Measurements from ENCODE around the gene XYLB.
A peak's percentile ranks its signal among the peaks of the same experiment; 100 is the strongest.

XYLB gene

DNA sequence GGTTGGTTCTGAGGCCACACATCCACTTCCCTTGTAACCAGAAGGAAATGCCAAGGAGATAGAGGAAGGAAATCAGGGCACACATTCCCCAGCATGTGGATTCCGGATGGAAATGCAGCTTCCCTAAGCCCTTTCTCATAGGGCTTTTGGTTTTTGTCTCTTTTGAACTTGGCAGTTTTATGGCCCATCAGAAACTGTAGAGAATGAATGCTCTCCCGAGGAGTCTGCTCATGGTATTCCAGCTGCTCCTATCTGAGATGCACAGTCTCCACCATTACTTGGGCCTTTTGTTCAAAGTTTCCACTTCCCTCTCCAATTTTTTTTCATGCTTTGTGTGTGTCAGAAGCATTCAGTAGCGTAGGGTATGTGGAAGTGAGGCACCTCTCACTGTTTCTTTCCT is 21.2 kb downstream of the XYLB start:
- ATAC-seq (ENCODE audit: insufficient read depth, low read depth) (no peak), DNase-seq (no peak)
- TF ChIP-seq, protein P1, sequence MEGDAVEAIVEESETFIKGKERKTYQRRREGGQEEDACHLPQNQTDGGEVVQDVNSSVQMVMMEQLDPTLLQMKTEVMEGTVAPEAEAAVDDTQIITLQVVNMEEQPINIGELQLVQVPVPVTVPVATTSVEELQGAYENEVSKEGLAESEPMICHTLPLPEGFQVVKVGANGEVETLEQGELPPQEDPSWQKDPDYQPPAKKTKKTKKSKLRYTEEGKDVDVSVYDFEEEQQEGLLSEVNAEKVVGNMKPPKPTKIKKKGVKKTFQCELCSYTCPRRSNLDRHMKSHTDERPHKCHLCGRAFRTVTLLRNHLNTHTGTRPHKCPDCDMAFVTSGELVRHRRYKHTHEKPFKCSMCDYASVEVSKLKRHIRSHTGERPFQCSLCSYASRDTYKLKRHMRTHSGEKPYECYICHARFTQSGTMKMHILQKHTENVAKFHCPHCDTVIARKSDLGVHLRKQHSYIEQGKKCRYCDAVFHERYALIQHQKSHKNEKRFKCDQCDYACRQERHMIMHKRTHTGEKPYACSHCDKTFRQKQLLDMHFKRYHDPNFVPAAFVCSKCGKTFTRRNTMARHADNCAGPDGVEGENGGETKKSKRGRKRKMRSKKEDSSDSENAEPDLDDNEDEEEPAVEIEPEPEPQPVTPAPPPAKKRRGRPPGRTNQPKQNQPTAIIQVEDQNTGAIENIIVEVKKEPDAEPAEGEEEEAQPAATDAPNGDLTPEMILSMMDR (IDR thresholded peaks at IDR 0.05; ENCODE audit: borderline replicate concordance, extremely low read depth, low read length, poor library complexity, severe bottlenecking), result no peak
- TF ChIP-seq EZH2 (IDR thresholded peaks at IDR 0.05; ENCODE audit: borderline replicate concordance, low read depth, low read length, severe bottlenecking), result no peak
- no peak overlapping the region for H3K4me2 ChIP-seq (ENCODE audit: insufficient read depth, low read length)
- H3K79me2 ChIP-seq (ENCODE audit: insufficient read depth, low read length), result no peaks in the 10 kb centered on the region
- H3K27me3 ChIP-seq (ENCODE audit: insufficient read depth, low read length, poor library complexity), result no peaks in the 10 kb centered on the region
- H2AFZ ChIP-seq (ENCODE audit: low read depth, low read length), result no peak overlapping the region
- no peaks in the 10 kb centered on the region for H3K4me1 ChIP-seq (ENCODE audit: insufficient read depth, low read length)
- no peak overlapping the region for H3K4me3 ChIP-seq (ENCODE audit: low read depth in 1 of 2, low read length in 2 of 2)
- H3K9me3 ChIP-seq (ENCODE audit: insufficient read depth, low read length, severe bottlenecking), result no peaks in the 10 kb centered on the region
- peaks cover 71% of the 10 kb centered on the region for H3K36me3 ChIP-seq (ENCODE audit: insufficient read depth, low read length)
- H3K9ac ChIP-seq (ENCODE audit: low read depth, low read length), result no peak overlapping the region
- no peaks in the 10 kb centered on the region for H4K20me1 ChIP-seq (ENCODE audit: insufficient read depth, low read length)
- H3K27ac ChIP-seq (ENCODE audit: low read length), result no peak overlapping the region

DNA sequence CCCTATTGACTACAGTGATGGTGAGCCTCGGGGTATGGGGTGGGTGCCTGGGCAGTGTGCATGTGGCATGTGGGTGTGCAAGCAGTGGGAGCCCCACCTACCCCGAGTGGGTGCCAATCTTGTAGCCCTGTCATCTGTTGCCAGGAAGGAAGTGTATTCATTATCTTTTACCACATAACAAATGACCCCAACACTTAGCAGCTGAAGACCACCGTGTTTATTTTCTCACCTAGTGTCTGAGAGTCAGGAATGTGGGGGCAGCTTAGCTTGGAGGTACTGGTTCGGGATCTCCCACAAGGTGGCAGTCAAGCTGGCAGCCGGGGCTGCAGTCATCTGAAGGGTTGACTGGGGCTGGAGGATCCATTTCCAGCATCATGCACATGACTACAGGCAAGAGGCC is 21.7 kb downstream of the XYLB start:
- peaks cover 72% of the 10 kb centered on the region for H3K36me3 ChIP-seq (ENCODE audit: insufficient read depth, low read length)

DNA sequence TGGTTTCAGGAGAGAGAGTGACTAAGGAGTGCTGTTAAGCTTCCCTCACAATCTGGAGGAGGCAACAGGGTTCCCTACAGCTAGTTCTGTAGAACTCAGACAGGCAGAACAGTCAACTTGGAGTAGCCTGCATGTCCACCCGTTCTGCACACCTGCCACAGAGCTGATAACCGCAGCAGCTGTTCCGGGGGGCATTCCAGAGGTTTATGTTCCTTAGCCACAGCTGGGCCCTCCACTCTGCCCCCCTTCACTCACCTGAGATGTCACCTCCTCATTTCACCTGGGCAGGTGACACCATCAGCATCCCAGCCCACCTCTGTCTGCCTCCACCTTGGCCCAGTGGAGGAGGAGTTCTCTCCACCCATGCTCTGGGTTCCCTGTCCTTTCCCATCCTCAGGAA is 22.6 kb downstream of the XYLB start:
- no peak overlapping the region for H3K4me3 ChIP-seq (ENCODE audit: low read depth in 1 of 2, low read length in 2 of 2)
- H3K9ac ChIP-seq (ENCODE audit: low read depth, low read length), result no peak overlapping the region
- H2AFZ ChIP-seq (ENCODE audit: low read depth, low read length), result no peak overlapping the region
- no peaks in the 10 kb centered on the region for H3K27me3 ChIP-seq (ENCODE audit: insufficient read depth, low read length, poor library complexity)
- no peak overlapping the region for H3K4me2 ChIP-seq (ENCODE audit: insufficient read depth, low read length)
- H3K4me1 ChIP-seq (ENCODE audit: insufficient read depth, low read length), result no peaks in the 10 kb centered on the region
- H4K20me1 ChIP-seq (ENCODE audit: insufficient read depth, low read length), result no peaks in the 10 kb centered on the region
- H3K79me2 ChIP-seq (ENCODE audit: insufficient read depth, low read length), result no peaks in the 10 kb centered on the region
- no peak overlapping the region for H3K27ac ChIP-seq (ENCODE audit: low read length)
- no peak for DNase-seq
- peaks cover 76% of the 10 kb centered on the region for H3K36me3 ChIP-seq (ENCODE audit: insufficient read depth, low read length)
- no peaks in the 10 kb centered on the region for H3K9me3 ChIP-seq (ENCODE audit: insufficient read depth, low read length, severe bottlenecking)
- no peak for TF ChIP-seq EZH2 (IDR thresholded peaks at IDR 0.05; ENCODE audit: borderline replicate concordance, low read depth, low read length, severe bottlenecking)
- no peak for ATAC-seq (ENCODE audit: insufficient read depth, low read depth)

More for the DNA sequence above, 21.7 kb downstream of the XYLB start:
- no peaks in the 10 kb centered on the region for H3K27me3 ChIP-seq (ENCODE audit: insufficient read depth, low read length, poor library complexity)
- H3K27ac ChIP-seq (ENCODE audit: low read length), result no peak overlapping the region
- H2AFZ ChIP-seq (ENCODE audit: low read depth, low read length), result no peak overlapping the region
- H3K9me3 ChIP-seq (ENCODE audit: insufficient read depth, low read length, severe bottlenecking), result no peaks in the 10 kb centered on the region
- no peak overlapping the region for H3K9ac ChIP-seq (ENCODE audit: low read depth, low read length)
- no peaks in the 10 kb centered on the region for H4K20me1 ChIP-seq (ENCODE audit: insufficient read depth, low read length)
- H3K4me1 ChIP-seq (ENCODE audit: insufficient read depth, low read length), result no peaks in the 10 kb centered on the region
- DNase-seq (no peak), ATAC-seq (ENCODE audit: insufficient read depth, low read depth) (no peak)
- no peak overlapping the region for H3K4me2 ChIP-seq (ENCODE audit: insufficient read depth, low read length)
- no peak overlapping the region for H3K4me3 ChIP-seq (ENCODE audit: low read depth in 1 of 2, low read length in 2 of 2)
- H3K79me2 ChIP-seq (ENCODE audit: insufficient read depth, low read length), result no peaks in the 10 kb centered on the region
- TF ChIP-seq EZH2 (IDR thresholded peaks at IDR 0.05; ENCODE audit: borderline replicate concordance, low read depth, low read length, severe bottlenecking), result no peak
- TF ChIP-seq, protein P1 (IDR thresholded peaks at IDR 0.05; ENCODE audit: borderline replicate concordance, extremely low read depth, low read length, poor library complexity, severe bottlenecking), result peak; percentile 22

DNA sequence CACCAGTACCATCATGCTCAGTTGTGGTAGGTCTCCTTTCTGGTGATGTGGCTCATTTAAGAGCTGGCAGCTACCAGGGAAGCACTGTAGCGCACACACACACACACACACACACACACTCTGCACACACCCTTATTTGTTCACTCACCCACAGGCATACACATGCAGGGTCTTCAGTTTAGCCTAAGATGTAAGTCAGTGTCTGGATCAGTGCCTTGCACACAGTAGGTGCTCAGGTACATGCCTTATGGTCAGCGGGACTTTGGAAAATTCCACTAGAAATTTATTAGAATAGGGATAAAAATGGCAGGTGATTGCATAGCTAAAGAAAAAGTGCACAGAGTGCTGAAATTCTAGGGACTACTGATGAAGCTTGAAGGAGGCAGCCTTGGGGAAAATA is 23.6 kb downstream of the XYLB start:
- H3K27ac ChIP-seq (ENCODE audit: low read length), result no peak overlapping the region
- H3K36me3 ChIP-seq (ENCODE audit: insufficient read depth, low read length), result peaks cover 77% of the 10 kb centered on the region
- no peak overlapping the region for H3K9ac ChIP-seq (ENCODE audit: low read depth, low read length)
- H3K4me3 ChIP-seq (ENCODE audit: low read depth in 1 of 2, low read length in 2 of 2), result no peak overlapping the region
- no peaks in the 10 kb centered on the region for H3K9me3 ChIP-seq (ENCODE audit: insufficient read depth, low read length, severe bottlenecking)
- H3K4me1 ChIP-seq (ENCODE audit: insufficient read depth, low read length), result no peaks in the 10 kb centered on the region
- no peaks in the 10 kb centered on the region for H3K79me2 ChIP-seq (ENCODE audit: insufficient read depth, low read length)
- no peak overlapping the region for H2AFZ ChIP-seq (ENCODE audit: low read depth, low read length)
- TF ChIP-seq, protein P1 (IDR thresholded peaks at IDR 0.05; ENCODE audit: borderline replicate concordance, extremely low read depth, low read length, poor library complexity, severe bottlenecking), result no peak
- TF ChIP-seq EZH2 (IDR thresholded peaks at IDR 0.05; ENCODE audit: borderline replicate concordance, low read depth, low read length, severe bottlenecking), result no peak
- no peaks in the 10 kb centered on the region for H4K20me1 ChIP-seq (ENCODE audit: insufficient read depth, low read length)
- H3K4me2 ChIP-seq (ENCODE audit: insufficient read depth, low read length), result no peak overlapping the region
- ATAC-seq (ENCODE audit: insufficient read depth, low read depth) (no peak), DNase-seq (no peak)
- H3K27me3 ChIP-seq (ENCODE audit: insufficient read depth, low read length, poor library complexity), result no peaks in the 10 kb centered on the region

All from DND-41 (cell line).